Fibroblast of the aortic adventitia (primary cell): ENCODE data around the gene ACTL8. TPM values are rescaled to one million over a fixed set of nuclear protein-coding genes. Genes with fewer than 3 reads are reported as not detected.

Experiments
- DNase-seq: peaks from one replicate; pipeline ENCODE4 v3.0.0-alpha.2; 2010; ENCODE audit warnings: low read depth
- H3K4me3 ChIP-seq: 2 replicates; pipeline ENCODE4 v1.5.1; 2011; ENCODE audit warnings: low read depth, mild to moderate bottlenecking, control low read depth, low read length, moderate library complexity
- CTCF ChIP-seq: IDR thresholded peaks from 2 replicates; pipeline ENCODE4 v1.5.1; 2011; ENCODE audit warnings: mild to moderate bottlenecking, low read length, control low read depth, inconsistent platforms; ENCODE audit not compliant: insufficient read depth
- total RNA-seq: library from RNA; depleted of rRNA; stranded (reverse); fragments of >200 nt; gene quantifications from 2 replicates; pipeline ENCODE4 v1.2.3, GENCODE V29; 2012; ENCODE audit warnings: low replicate concordance

Gene ACTL8
- total RNA-seq, 1 donor: not detected

GRCh38 chr1:17874231-17874630 is 119.1 kb downstream of the ACTL8 start:
- TF ChIP-seq CTCF: no peak
- DNase-seq: peak; percentile 94
- H3K4me3 ChIP-seq: no peak overlapping the region

- peak; percentile 88 for DNase-seq
- TF ChIP-seq CTCF: no peak
- H3K4me3 ChIP-seq: no peak overlapping the region
Observed at GRCh38 chr1:17874710-17875109, 119.6 kb downstream of the ACTL8 start.

GRCh38 chr1:17875171-17875881 is 120.2 kb downstream of the ACTL8 start:
- peak; percentile 59 for DNase-seq
- TF ChIP-seq CTCF: no peak
- no peak overlapping the region for H3K4me3 ChIP-seq

- no peak overlapping the region for H3K4me3 ChIP-seq
- TF ChIP-seq CTCF: no peak
- DNase-seq: peak; percentile 45
Observed at GRCh38 chr1:17875882-17876280, 120.7 kb downstream of the ACTL8 start.

Other genes with a start within 250 kb of the ACTL8 start
- gene ARHGEF10L, start 215.6 kb upstream of the ACTL8 start, total RNA-seq: 13.6 and 23.9 TPM in 2 replicates